Measurements from ENCODE around the gene ARSI.

ARSI gene

GRCh38 chr5:150302301-150303069 lies at the start of gene ARSI:
Gene ARSI (minus strand): TSS chr5:150302905. CDS start chr5:150302373, 532 bp downstream.
- DNase-seq = no peak

GRCh38 chr5:150350524-150351344 lies 48.0 kb upstream of the ARSI start:
- peak; percentile 52 for DNase-seq

DNA sequence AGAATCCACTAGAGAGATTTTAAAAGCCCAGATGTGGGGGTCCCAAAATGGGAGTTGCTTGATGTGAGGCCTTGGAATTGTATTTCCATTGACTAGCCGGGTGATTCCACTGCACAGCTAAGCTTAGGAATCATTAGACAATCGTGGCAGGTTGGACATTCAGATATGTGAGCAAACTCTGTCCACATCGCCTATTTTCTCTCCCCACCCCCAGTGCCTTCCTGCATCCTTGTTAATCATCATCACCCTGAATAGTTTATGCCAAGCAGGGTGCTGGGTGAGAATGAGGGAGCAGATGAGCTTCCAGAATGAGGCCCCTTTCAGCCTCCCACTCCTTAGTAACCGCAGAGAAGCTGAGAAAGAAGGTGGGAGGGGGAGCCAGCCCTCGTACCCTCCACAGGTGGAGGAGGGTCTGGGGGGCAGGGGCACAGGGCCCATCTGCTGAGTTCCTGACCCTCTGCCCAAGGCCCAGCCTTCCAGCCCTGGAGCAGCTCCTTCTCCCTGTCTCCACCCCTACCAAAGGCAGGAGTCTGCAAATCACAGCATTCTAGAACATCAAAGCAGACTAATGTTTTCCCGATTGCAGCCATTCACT lies 47.1 kb upstream of the ARSI start:
- DNase-seq = no peak

DNA sequence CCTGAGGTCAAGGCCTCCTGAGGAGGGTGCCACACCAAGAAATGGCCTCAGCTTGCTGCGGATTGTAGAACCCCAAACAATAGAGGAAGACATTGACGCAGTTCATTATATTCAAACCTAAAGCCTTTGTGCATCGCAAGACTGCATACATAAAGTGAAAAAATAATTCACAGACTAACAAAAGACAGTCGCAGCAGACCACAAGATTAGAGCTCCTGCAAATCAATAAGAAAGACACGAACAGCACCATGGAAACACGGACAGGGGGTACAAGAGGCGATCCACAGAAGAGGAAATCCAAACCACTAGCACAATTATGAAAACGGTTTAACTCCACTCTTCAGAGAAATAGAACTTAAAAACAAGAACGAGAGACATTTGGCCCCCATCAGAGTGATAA lies 44.7 kb upstream of the ARSI start:
- no peak for DNase-seq

- no peak for DNase-seq
Observed at GRCh38 chr5:150347003-150347402, 44.3 kb upstream of the ARSI start.

GRCh38 chr5:150346592-150346991 lies 43.9 kb upstream of the ARSI start:
- no peak for DNase-seq

DNA sequence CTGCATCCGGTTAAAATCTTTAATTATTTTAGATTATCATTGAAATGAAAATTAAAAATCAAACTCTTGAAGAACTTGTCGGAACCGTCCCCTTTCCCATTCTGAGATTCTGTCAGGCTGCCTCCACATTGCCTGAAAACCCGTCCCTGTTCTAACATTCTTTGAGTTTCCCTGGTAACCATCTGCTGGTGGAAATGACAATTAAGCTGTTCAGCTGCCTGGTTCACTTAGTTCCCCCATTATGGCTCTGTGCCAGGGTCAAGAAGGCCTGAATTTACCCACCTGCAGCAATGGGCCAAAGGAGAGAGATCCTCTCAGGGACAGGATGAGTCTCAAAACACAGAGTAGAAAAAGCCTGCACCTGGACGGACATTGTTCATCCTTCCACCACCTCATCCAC lies 43.0 kb upstream of the ARSI start:
- DNase-seq = no peak

- DNase-seq = no peak
Observed at GRCh38 chr5:150343994-150344631, 41.4 kb upstream of the ARSI start.

DNA sequence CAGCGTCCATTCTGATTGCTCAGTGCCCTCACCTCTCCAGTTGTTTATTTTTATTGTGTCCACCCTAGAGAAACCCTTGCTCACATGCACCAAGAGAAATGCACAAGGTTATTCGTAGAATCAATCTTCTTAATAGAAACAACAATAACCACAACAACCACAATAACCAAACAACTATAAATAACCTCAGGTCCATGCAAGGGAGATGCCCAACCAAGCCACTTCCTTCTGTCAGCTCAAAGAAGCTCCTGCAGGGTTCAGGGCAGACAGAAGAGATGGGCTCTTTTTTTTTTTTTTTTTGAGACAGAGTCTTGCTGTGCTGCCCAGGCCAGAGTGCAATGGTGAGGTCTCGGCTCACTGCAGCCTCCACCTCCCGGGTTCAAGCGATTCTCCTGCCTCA lies 39.9 kb upstream of the ARSI start:
- no peak for DNase-seq

DNA sequence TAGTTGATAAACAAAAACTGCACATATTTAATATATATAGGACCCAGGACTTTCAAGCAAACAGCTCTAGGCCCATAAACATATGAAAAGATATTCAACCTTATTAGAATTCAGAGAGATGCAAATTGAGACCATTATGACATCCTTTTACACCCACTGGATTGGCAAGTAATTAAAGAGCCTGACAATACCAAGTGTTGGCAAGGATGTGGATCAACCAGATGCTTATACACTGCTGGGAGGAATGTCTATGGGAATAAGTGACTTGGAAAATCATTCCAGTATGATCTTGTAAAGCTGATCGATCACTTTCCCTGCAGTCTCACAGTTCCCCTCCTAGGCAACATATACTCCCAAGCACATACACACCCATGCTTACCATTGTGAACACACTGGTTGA lies 39.3 kb upstream of the ARSI start:
- DNase-seq = no peak

- DNase-seq = no peak
Observed at GRCh38 chr5:150341331-150341730, 38.6 kb upstream of the ARSI start.

DNA sequence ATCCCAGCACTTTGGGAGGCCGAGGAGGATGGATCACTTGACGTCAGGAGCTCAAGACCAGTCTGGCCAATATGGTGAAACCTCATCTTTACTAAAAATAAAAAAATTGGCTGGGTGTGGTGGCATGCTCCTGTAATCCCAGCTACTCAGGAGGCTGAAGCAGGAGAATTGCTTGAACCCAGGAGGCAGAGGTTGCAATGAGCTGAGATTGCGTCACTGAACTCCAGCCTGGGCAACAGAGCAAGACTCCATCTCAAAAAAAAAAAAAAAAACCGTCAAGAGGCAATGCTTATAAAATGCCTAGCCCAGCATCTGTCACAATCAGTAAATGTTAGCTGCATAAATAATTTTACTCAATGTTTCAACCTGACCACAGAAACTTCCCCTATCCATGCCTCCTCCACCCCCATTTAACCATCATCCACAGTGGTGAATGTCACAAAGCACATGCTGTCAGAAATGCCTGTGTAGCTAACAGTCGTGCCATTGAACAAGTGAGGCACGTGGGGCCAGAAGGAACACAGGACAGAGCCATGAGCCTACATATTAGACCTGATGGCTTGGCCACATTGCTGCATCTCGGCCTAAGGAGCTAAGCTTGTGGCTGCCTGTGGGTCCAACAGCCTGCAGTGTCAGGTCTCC lies 38.0 kb upstream of the ARSI start:
- no peak for DNase-seq

GRCh38 chr5:150339841-150340240 lies 37.1 kb upstream of the ARSI start:
- DNase-seq = no peak

DNA sequence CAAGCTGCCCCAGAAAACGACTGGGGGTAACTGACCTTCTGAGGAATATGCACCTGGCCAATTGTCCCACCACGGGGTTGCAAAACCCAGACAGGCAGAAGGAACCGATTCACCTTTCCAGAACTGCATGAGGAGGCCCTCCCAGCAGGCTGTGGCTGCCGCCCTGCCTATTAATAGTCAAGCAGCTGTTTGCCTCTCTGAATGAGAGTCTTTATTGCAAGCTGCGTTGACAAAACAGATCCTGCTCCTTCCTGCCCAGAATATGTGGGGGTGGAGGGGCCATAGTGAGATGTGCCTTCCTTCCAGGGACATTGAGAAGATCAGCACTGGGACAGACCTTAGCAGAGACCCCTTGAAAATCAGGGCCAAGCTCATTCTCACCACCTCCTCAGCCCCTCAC lies 36.5 kb upstream of the ARSI start:
- no peak for DNase-seq

DNA sequence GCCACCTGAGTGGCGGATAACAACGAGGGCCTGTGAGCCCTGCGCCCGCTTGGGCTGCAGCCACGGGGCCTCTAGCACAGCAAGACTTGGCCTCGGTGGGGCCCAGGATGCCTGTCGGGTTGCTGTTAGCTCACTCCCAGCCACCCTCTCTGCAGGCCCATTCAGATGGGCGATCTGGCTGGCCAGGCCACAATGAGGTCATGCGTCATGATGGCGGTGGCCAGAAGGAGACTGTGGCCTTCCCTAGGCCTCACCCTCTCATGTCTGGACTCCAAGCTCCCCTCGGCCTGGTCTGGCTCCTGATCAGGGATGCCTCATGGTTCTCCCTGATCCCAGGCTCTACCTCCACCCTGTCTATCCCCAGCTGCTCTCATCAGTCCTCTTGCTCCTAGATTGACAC lies 35.8 kb upstream of the ARSI start:
- no peak for DNase-seq

- DNase-seq = no peak
Observed at GRCh38 chr5:150335778-150336177, 33.1 kb upstream of the ARSI start.

GRCh38 chr5:150333400-150333799 lies 30.7 kb upstream of the ARSI start:
- DNase-seq = no peak

DNA sequence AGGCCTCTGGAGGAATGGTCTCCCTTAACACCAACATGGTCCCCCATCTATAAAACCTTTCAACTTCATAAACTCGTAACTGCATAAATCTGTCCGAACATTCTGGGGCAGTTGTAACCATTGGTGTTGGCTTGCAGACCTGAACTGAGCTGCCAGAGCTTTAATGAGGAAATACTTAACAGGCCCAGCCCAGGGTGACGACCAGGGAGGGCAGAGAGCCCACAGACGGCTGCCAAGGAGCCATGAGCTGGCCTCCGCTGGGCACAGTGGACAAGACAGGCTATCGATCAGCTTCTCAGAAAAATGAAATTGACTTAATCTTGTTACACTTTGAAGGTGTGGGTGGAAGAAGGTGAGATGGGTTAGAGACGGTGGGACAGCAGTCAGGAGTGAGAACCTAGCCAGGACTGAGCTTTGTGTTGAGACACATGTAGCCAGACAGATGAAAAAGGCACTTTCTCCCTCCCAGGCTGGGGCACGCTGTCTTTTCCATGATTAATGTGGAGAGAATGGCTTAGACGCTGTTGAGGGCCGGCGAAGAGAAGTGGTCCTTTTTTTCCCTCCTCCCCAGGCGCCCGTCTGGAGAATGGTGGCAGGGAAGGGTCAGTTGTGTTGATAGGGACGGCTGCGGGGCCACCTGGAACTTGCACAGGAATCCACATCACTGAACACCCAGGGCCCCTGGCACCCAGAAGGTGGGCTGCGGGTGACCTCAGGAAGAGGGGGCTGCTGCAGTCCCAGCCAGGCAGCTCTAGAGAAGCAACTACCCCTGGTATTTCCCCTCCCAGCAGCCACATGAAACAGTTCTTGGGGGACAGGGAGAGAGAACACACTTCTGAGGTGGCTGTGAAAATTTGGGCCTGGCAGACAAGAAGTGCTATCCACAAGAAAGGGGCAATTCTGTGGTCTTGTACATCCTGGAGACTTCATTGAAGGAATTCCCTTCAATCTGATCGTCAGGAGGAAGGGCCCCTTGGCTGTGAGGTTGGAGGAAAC lies 27.5 kb upstream of the ARSI start:
- no peak for DNase-seq

GRCh38 chr5:150329038-150329437 lies 26.3 kb upstream of the ARSI start:
- DNase-seq = no peak

DNA sequence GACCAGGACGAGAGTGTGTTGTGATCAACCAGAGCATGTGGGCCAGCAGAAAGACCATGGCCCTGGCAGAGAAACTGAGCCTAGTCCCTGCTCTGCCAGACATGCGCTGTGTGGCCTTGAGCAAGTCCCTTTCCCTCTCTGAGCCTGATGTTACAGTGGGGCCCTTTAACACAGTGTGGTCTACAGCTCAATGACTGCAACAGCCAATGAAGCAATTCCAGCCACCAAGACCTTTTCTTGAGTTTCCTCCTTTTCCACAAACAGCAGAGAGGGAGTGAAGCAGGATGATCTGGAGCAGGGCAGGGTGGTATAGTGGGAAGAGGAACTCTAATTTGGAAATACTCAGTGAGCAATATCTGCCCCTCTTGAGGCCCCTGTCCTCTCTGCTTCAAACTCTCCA lies 25.8 kb upstream of the ARSI start:
- no peak for DNase-seq

DNA sequence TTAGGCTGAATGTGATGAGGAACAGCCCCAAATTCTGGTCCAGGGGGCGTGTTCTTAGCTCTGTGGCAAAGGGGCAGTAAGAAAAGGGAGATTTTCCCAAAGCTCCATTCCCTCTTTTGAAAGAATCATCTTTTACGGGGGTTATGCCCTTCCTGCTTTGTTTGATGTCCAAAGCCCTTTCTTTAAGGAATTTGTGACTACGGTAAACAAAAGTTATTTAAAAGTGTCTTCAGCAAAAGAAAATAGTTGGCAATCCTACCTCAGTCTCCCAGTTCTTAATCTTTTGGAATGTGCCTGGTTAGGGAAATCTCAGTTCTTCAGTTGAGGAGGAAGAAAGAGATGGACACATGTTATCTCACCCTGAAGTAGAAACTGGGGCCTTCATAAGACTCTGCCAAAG lies 24.4 kb upstream of the ARSI start:
- no peak for DNase-seq

DNA sequence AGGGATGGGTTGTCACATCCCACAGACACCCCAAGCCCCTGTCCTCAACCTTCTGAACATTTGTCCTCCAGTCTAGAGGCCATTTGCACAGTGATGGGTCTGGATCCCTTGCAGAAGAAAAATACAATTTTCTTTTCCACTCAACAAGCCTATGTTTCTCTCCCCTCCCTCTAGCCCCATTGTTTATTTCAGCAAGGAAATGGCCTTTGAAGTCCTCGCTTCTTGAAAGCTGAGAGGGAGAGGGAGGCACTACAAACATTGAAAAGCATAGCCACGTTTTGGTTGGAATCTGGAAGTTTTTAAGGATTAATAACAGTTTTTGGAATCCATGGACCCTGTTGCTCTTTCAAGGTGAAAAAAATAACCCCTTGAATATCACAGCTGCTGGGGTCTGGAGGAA lies 24.0 kb upstream of the ARSI start:
- DNase-seq = no peak
